HepG2 (cell line): ENCODE measurements around the gene ZNRF3. TPM values are rescaled to one million over a fixed set of nuclear protein-coding genes. Genes with fewer than 3 reads are reported as not detected.

Experiments used
- CAMTA2 ChIP-seq: sonication (generic); formaldehyde crosslinking; IDR thresholded peaks from 2 replicates; pipeline ENCODE4 v1.4.0; 2020; ENCODE audit warnings: mild to moderate bottlenecking, missing genetic modification reagents, borderline replicate concordance
- CCAR2 ChIP-seq: fragments of 200-400 bp; formaldehyde crosslinking; optimal IDR thresholded peaks from 2 replicates; pipeline ENCODE3; 2018; ENCODE audit warnings: low read depth, mild to moderate bottlenecking, low read length, moderate library complexity
- CREM ChIP-seq, 2 experiments: sonication (generic) in 1 of 2; formaldehyde crosslinking in 1 of 2; IDR thresholded peaks; 2 replicates each; pipeline versions ENCODE4 v1.4.0 to v1.6.1; 2016 to 2020; ENCODE audit warnings: antibody characterized with exemption in 1 of 2, mild to moderate bottlenecking in 1 of 2, missing genetic modification reagents in 1 of 2
- DMAP1 ChIP-seq: IDR thresholded peaks from 2 replicates; pipeline ENCODE4 v1.6.1; 2016
- HDAC2 ChIP-seq: sonication (generic); formaldehyde crosslinking; IDR thresholded peaks from 2 replicates; pipeline ENCODE4 v1.4.0; 2020; ENCODE audit warnings: missing genetic modification reagents
- KDM1A ChIP-seq: IDR thresholded peaks from 2 replicates; pipeline ENCODE4 v1.6.1; 2016; ENCODE audit warnings: missing compliant biosample characterization
- MTA3 ChIP-seq: sonication (generic); formaldehyde crosslinking; IDR thresholded peaks from 2 replicates; pipeline ENCODE4 v1.4.0; 2020; ENCODE audit warnings: missing genetic modification reagents
- ZFX ChIP-seq: sonication (generic); formaldehyde crosslinking; IDR thresholded peaks from 2 replicates; pipeline ENCODE4 v1.4.0; 2020; ENCODE audit warnings: mild to moderate bottlenecking, low read depth, missing genetic modification reagents, moderate library complexity
- ZMYM2 ChIP-seq: sonication (generic); formaldehyde crosslinking; IDR thresholded peaks from 2 replicates; pipeline ENCODE4 v1.8.0; 2022; ENCODE audit warnings: mild to moderate bottlenecking, missing genetic modification reagents
- ZNF24 ChIP-seq: fragments of 450-650 bp; IDR thresholded peaks from 2 replicates; pipeline ENCODE4 v1.6.1; 2017; ENCODE audit warnings: antibody characterized with exemption, mild to moderate bottlenecking
- ZNF354B ChIP-seq: sonication (generic); formaldehyde crosslinking; IDR thresholded peaks from 2 replicates; pipeline ENCODE4 v1.8.0; 2022; ENCODE audit warnings: mild to moderate bottlenecking, missing genetic modification reagents
- polyA plus RNA-seq, 8 experiments: library from polyadenylated mRNA; depleted of rRNA in 3 of 8; stranded (reverse) in 7 of 8; unstranded in 1 of 8; fragments of >200 nt; fragmentation: Illumina TruSeq in 4 of 8; extraction: Trizol in 4 of 8; gene quantifications; 2 replicates each; pipeline versions ENCODE4 v1.2.1 to v1.2.3, GENCODE V29; 2011 to 2016; ENCODE audit warnings: low read depth in 4 of 8, missing spikeins in 1 of 8, mixed read lengths in 1 of 8; ENCODE audit not compliant: insufficient read depth in 1 of 8
- total RNA-seq, 5 experiments: library from RNA; depleted of rRNA; stranded (reverse); fragments of >200 nt; fragmentation: Illumina TruSeq; extraction: Trizol; gene quantifications; 2 replicates each; pipeline ENCODE4 v1.2.3, GENCODE V29; 2016; ENCODE audit warnings: low read depth in 1 of 5
- TF ChIP-seq, protein P1 (sequence below): sonication (generic); formaldehyde crosslinking; IDR thresholded peaks from 2 replicates; pipeline ENCODE4 v1.4.0; 2020; ENCODE audit warnings: mild to moderate bottlenecking, missing genetic modification reagents
- TF ChIP-seq, protein P2 (sequence below): sonication (generic); formaldehyde crosslinking; IDR thresholded peaks from 2 replicates; pipeline ENCODE4 v1.5.0; 2020; ENCODE audit warnings: mild to moderate bottlenecking, missing genetic modification reagents
- TF ChIP-seq, protein P3 (sequence below): sonication (generic); formaldehyde crosslinking; IDR thresholded peaks from 2 replicates; pipeline ENCODE4 v1.4.0; 2020; ENCODE audit warnings: missing genetic modification reagents, borderline replicate concordance
- TF ChIP-seq, protein P4 (sequence below): IDR thresholded peaks from 2 replicates; pipeline ENCODE4 v1.6.1; 2016; ENCODE audit warnings: low read depth, missing genetic modification reagents, missing compliant biosample characterization
- TF ChIP-seq, protein P5 (sequence below): IDR thresholded peaks from 2 replicates; pipeline ENCODE4 v1.6.1; 2016

The ZNRF3 gene
- total and polyA plus RNA-seq, 2 of the 13 experiments (the other 11 are each of a cell fraction or from before 2014, with no cell fraction given), result 20.3 to 36.7 TPM

DNA sequence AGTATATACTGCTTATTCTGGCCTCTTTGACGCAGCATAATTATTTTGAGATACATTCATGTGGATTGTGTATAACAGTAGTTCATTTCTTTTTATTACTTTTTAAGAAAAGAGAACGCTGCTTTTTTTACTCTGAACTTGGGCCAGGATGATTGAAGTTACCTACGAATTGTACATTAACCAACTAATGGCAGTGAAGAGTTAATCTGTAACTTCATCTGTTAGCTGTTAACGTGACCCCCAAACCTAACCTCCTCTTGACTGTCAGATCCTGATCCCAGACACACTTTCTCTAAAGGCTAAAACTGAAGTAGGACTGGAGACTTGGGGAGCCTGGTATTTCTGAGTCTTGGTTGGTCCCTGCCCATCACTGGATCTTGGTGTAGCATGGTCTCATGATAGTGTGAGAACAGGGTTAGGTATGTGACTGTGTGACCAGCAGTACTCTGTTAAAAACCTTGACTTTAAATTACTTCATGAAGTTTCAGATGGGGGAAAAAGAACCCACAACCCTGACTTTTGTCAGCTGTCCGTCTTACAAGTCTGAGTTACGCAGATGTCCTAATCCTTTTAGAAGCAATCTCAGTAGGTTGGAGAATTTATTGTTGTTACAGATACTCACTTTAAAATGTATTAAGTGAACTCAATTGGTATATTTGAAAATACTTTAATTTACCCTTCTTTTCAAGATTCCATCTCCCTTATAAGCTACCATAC lies 138.9 kb downstream of the ZNRF3 start (continued):
- TF ChIP-seq CREM (IDR thresholded peaks at IDR 0.05) (peak; percentile 51; the same call in 1 of the 2 replicates), CREM (CRISPR knock-in tag; IDR thresholded peaks at IDR 0.05) (no peak), MTA3 (no peak), ZFX (0 out of 2 replicates have a peak, but pooled peaks have one; percentile 18), CAMTA2 (CRISPR knock-in tag) (no peak), KDM1A (CRISPR knock-in tag) (no peak), ZNF24 (no peak), ZMYM2 (CRISPR knock-in tag) (no peak), DMAP1 (CRISPR knock-in tag) (no peak), CCAR2 (no peak), HDAC2 (CRISPR knock-in tag) (no peak), ZNF354B (CRISPR knock-in tag) (no peak)
- TF ChIP-seq, protein P1, sequence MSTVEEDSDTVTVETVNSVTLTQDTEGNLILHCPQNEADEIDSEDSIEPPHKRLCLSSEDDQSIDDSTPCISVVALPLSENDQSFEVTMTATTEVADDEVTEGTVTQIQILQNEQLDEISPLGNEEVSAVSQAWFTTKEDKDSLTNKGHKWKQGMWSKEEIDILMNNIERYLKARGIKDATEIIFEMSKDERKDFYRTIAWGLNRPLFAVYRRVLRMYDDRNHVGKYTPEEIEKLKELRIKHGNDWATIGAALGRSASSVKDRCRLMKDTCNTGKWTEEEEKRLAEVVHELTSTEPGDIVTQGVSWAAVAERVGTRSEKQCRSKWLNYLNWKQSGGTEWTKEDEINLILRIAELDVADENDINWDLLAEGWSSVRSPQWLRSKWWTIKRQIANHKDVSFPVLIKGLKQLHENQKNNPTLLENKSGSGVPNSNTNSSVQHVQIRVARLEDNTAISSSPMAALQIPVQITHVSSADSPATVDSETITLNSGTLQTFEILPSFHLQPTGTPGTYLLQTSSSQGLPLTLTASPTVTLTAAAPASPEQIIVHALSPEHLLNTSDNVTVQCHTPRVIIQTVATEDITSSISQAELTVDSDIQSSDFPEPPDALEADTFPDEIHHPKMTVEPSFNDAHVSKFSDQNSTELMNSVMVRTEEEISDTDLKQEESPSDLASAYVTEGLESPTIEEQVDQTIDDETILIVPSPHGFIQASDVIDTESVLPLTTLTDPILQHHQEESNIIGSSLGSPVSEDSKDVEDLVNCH (CRISPR knock-in tag), result 0 out of 2 replicates have a peak, but pooled peaks have one; percentile 56
- TF ChIP-seq, protein P2, sequence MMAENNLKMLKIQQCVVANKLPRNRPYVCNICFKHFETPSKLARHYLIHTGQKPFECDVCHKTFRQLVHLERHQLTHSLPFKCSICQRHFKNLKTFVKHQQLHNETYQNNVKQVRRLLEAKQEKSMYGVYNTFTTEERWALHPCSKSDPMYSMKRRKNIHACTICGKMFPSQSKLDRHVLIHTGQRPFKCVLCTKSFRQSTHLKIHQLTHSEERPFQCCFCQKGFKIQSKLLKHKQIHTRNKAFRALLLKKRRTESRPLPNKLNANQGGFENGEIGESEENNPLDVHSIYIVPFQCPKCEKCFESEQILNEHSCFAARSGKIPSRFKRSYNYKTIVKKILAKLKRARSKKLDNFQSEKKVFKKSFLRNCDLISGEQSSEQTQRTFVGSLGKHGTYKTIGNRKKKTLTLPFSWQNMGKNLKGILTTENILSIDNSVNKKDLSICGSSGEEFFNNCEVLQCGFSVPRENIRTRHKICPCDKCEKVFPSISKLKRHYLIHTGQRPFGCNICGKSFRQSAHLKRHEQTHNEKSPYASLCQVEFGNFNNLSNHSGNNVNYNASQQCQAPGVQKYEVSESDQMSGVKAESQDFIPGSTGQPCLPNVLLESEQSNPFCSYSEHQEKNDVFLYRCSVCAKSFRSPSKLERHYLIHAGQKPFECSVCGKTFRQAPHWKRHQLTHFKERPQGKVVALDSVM (CRISPR knock-in tag), result no peak
- TF ChIP-seq, protein P3, sequence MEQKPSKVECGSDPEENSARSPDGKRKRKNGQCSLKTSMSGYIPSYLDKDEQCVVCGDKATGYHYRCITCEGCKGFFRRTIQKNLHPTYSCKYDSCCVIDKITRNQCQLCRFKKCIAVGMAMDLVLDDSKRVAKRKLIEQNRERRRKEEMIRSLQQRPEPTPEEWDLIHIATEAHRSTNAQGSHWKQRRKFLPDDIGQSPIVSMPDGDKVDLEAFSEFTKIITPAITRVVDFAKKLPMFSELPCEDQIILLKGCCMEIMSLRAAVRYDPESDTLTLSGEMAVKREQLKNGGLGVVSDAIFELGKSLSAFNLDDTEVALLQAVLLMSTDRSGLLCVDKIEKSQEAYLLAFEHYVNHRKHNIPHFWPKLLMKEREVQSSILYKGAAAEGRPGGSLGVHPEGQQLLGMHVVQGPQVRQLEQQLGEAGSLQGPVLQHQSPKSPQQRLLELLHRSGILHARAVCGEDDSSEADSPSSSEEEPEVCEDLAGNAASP (CRISPR knock-in tag), result 0 out of 2 replicates have a peak, but pooled peaks have one; percentile 14
- TF ChIP-seq, protein P4, sequence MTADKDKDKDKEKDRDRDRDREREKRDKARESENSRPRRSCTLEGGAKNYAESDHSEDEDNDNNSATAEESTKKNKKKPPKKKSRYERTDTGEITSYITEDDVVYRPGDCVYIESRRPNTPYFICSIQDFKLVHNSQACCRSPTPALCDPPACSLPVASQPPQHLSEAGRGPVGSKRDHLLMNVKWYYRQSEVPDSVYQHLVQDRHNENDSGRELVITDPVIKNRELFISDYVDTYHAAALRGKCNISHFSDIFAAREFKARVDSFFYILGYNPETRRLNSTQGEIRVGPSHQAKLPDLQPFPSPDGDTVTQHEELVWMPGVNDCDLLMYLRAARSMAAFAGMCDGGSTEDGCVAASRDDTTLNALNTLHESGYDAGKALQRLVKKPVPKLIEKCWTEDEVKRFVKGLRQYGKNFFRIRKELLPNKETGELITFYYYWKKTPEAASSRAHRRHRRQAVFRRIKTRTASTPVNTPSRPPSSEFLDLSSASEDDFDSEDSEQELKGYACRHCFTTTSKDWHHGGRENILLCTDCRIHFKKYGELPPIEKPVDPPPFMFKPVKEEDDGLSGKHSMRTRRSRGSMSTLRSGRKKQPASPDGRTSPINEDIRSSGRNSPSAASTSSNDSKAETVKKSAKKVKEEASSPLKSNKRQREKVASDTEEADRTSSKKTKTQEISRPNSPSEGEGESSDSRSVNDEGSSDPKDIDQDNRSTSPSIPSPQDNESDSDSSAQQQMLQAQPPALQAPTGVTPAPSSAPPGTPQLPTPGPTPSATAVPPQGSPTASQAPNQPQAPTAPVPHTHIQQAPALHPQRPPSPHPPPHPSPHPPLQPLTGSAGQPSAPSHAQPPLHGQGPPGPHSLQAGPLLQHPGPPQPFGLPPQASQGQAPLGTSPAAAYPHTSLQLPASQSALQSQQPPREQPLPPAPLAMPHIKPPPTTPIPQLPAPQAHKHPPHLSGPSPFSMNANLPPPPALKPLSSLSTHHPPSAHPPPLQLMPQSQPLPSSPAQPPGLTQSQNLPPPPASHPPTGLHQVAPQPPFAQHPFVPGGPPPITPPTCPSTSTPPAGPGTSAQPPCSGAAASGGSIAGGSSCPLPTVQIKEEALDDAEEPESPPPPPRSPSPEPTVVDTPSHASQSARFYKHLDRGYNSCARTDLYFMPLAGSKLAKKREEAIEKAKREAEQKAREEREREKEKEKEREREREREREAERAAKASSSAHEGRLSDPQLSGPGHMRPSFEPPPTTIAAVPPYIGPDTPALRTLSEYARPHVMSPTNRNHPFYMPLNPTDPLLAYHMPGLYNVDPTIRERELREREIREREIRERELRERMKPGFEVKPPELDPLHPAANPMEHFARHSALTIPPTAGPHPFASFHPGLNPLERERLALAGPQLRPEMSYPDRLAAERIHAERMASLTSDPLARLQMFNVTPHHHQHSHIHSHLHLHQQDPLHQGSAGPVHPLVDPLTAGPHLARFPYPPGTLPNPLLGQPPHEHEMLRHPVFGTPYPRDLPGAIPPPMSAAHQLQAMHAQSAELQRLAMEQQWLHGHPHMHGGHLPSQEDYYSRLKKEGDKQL (CRISPR knock-in tag), result no peak
- TF ChIP-seq, protein P5, sequence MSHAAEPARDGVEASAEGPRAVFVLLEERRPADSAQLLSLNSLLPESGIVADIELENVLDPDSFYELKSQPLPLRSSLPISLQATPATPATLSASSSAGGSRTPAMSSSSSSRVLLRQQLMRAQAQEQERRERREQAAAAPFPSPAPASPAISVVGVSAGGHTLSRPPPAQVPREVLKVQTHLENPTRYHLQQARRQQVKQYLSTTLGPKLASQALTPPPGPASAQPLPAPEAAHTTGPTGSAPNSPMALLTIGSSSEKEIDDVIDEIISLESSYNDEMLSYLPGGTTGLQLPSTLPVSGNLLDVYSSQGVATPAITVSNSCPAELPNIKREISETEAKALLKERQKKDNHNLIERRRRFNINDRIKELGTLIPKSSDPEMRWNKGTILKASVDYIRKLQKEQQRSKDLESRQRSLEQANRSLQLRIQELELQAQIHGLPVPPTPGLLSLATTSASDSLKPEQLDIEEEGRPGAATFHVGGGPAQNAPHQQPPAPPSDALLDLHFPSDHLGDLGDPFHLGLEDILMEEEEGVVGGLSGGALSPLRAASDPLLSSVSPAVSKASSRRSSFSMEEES, result 0 out of 2 replicates have a peak, but pooled peaks have one; percentile 36
